Tibial nerve (tissue), 4 donors: ENCODE data around the gene CDK18. TPM values are rescaled to one million over a fixed set of nuclear protein-coding genes. Genes with fewer than 3 reads are reported as not detected.

Experiments used
- DNase-seq, 2 donors: peaks; one replicate each; pipeline ENCODE4 v3.0.0-alpha.2; 2019; ENCODE audit warnings: low spot score in 2 of 2
- H3K27ac ChIP-seq, 4 donors: fragments of 200-600 bp; sonication (generic) in 3 of 4; one replicate each; pipeline ENCODE4 v1.5.1; 2017 to 2019; ENCODE audit warnings: mild to moderate bottlenecking in 1 of 4
- H3K27me3 ChIP-seq, 2 donors: fragments of 200-600 bp; sonication (generic) in 1 of 2; one replicate each; pipeline versions ENCODE4 v1.5.1 to v1.6.0; 2017 to 2019
- H3K36me3 ChIP-seq, 3 donors: fragments of 200-600 bp; sonication (generic); one replicate each; pipeline ENCODE4 v1.5.1; 2018 to 2019
- H3K4me1 ChIP-seq, 4 donors: fragments of 200-600 bp; sonication (generic) in 3 of 4; one replicate each; pipeline ENCODE4 v1.5.1; 2017 to 2019
- H3K4me3 ChIP-seq, 4 donors: fragments of 200-600 bp; sonication (generic) in 3 of 4; one replicate each; pipeline ENCODE4 v1.5.1; 2017 to 2019; ENCODE audit warnings: mild to moderate bottlenecking in 1 of 4, moderate library complexity in 1 of 4
- H3K9me3 ChIP-seq, 4 donors: fragments of 200-600 bp; sonication (generic) in 3 of 4; one replicate each; pipeline ENCODE4 v1.5.1; 2017 to 2019
- EP300 ChIP-seq, 2 donors: sonication (generic); formaldehyde crosslinking; IDR thresholded peaks; one replicate each; pipeline ENCODE4 v1.6.1; 2017; ENCODE audit warnings: antibody characterized with exemption in 2 of 2, mild to moderate bottlenecking in 1 of 2
- POLR2A ChIP-seq, 2 donors: fragments of 450-650 bp; IDR thresholded peaks; one replicate each; pipeline ENCODE4 v1.6.1; 2017; ENCODE audit warnings: antibody characterized with exemption in 2 of 2, mild to moderate bottlenecking in 2 of 2, moderate library complexity in 2 of 2
- WGBS, 2 donors: methylation state at CpG; one replicate each; pipeline ENCODE4 v1.1.5; 2018; 5-methylcytosine and 5-hydroxymethylcytosine counted together
- total RNA-seq, 4 donors: library from RNA; depleted of rRNA; stranded (reverse); fragments of >200 nt; gene quantifications; one replicate each; pipeline ENCODE4 v1.1.0, GENCODE V29; 2016
- TF ChIP-seq, protein P1 (sequence below), 5 experiments: fragments of 200-600 bp in 3 of 5; fragments of 450-650 bp in 2 of 5; sonication (generic) in 3 of 5; IDR thresholded peaks; one replicate each; pipeline ENCODE4 v1.5.1; 2016 to 2019; ENCODE audit warnings: antibody characterized with exemption in 5 of 5, mild to moderate bottlenecking in 3 of 5, moderate library complexity in 2 of 5

The CDK18 gene
- total RNA-seq, 4 donors from 2014 or later = 5.1 to 14.1 (median 7.5) TPM

DNA sequence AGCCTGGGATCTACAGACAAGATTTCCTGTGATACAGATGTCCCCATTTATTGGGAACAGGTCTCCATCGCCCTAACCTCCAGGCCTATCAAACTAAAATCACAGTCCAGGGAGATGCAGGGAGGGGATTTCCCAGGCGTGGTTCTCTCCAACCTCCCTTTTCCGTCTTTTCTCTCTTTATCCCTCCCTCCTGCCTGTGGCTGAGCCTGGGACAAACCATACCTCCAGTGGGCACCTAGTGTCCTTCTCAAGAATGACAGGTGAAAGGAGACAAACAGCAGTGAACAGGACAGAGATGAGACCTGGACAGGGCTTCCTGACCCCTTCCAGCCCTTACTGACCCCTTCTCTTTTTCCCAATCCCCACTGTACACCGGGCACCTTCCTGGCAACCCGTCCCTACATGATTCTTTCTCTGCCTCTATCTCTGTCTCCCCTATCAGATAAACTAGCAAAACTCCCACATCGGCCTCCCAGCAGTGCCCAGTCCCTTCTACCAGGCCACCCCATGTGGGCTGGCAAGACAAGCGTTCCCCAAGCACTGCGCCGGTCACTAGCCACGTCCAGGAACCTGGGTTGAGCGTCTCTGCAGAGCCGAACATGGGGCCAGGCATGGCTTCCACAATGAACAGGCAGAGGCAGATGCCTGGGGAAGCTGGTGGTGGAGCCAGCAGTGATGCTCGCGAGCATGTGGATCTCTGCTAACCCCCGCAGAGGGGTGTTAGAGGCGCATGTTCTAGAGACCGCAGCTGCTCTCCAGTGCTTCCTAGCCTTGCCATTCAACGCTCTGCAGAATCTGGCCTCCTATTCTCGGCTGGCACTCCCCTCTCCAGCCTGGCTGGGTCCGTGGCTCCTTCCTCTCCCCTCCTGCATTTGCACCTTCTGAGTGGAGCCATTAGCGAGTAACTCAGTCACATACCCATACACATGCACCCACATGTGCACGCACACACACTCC is 72.6 kb downstream of the CDK18 start:
- Histone ChIP-seq H3K4me3 (no peak overlapping the region), H3K4me1 (no peaks in the 10 kb centered on the region), H3K9me3 (no peaks in the 10 kb centered on the region), H3K27ac (no peak overlapping the region), H3K27me3 (peaks cover 0 to 34% of the 10 kb centered on the region in 2 donors), H3K36me3 (no peaks in the 10 kb centered on the region)
- WGBS, 2 donors = 75 to 79% methylated on average over 22 of the region's 22 CpGs
- TF ChIP-seq EP300 (IDR thresholded peaks at IDR 0.05) = no peak
- no peak for TF ChIP-seq POLR2A (IDR thresholded peaks at IDR 0.05)
- TF ChIP-seq, protein P1, sequence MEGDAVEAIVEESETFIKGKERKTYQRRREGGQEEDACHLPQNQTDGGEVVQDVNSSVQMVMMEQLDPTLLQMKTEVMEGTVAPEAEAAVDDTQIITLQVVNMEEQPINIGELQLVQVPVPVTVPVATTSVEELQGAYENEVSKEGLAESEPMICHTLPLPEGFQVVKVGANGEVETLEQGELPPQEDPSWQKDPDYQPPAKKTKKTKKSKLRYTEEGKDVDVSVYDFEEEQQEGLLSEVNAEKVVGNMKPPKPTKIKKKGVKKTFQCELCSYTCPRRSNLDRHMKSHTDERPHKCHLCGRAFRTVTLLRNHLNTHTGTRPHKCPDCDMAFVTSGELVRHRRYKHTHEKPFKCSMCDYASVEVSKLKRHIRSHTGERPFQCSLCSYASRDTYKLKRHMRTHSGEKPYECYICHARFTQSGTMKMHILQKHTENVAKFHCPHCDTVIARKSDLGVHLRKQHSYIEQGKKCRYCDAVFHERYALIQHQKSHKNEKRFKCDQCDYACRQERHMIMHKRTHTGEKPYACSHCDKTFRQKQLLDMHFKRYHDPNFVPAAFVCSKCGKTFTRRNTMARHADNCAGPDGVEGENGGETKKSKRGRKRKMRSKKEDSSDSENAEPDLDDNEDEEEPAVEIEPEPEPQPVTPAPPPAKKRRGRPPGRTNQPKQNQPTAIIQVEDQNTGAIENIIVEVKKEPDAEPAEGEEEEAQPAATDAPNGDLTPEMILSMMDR (IDR thresholded peaks at IDR 0.05) = no peak
- DNase-seq = no peak

DNA sequence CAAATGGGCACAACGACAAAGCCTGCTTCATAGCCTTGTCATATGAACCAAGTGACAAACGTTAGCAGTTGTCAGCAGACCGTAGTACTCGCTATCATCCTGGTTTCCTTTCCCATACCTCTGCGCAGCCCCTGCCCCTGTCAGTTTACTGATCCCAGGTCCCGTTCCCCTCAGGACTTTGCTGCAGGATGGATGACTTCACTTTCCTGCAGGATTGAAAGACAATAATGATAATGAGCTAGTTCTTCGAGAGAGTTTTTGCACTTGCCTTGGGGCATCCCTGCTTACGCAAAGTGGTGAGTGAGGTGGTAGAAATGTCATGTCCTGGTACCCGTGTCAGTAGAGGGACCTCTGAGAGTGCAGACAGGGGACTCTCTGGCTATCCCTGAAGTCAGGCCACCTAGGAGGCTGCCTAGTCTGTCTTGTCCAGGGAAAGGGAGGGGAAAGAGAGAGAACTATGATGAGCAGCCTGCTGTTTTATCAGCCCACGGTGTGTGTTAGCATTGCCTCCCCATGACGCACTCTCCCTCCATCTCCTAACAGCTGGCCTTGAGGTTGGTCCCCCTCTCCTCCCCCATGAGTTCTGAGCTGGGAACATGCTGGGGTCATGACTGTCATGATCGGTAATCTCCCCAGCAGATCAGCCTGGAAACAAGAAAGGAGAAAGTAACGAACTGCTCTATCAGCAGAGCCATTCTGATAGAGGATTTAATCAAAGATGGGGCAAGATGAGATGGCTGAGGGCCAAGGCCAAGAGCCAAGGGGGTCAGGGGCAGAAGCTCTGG is 73.6 kb downstream of the CDK18 start:
- Histone ChIP-seq H3K4me3 (no peak overlapping the region), H3K9me3 (no peaks in the 10 kb centered on the region), H3K4me1 (peaks cover 0 to 5% (median 0%) of the 10 kb centered on the region in 4 donors), H3K36me3 (no peaks in the 10 kb centered on the region), H3K27me3 (peaks cover 0 to 26% of the 10 kb centered on the region in 2 donors), H3K27ac (no peak overlapping the region)
- DNase-seq = no peak
- TF ChIP-seq EP300 (IDR thresholded peaks at IDR 0.05) (no peak), POLR2A (IDR thresholded peaks at IDR 0.05) (no peak)
- TF ChIP-seq, protein P1 (IDR thresholded peaks at IDR 0.05) = no peak
- WGBS, 2 donors = 49 to 53% methylated on average over 13 of the region's 13 CpGs

- no peak for DNase-seq
- no peaks in the 10 kb centered on the region for H3K9me3 ChIP-seq
- peaks cover 0 to 5% (median 0%) of the 10 kb centered on the region in 4 donors for H3K4me1 ChIP-seq
- H3K4me3 ChIP-seq = no peak overlapping the region
- H3K36me3 ChIP-seq = no peaks in the 10 kb centered on the region
- H3K27me3 ChIP-seq = peaks cover 0 to 26% of the 10 kb centered on the region in 2 donors
- no peak for TF ChIP-seq POLR2A (IDR thresholded peaks at IDR 0.05)
- TF ChIP-seq EP300 (IDR thresholded peaks at IDR 0.05) = no peak
- TF ChIP-seq, protein P1 (IDR thresholded peaks at IDR 0.05) = no peak
- 78 to 83% methylated on average over 9 of the region's 9 CpGs for WGBS, 2 donors
- no peak overlapping the region for H3K27ac ChIP-seq
These were observed 74.5 kb downstream of the CDK18 start for GRCh38 chr1:205578780-205579571.

- no peak overlapping the region for H3K4me3 ChIP-seq
- H3K27ac ChIP-seq = no peak overlapping the region
- peaks cover 0 to 26% of the 10 kb centered on the region in 2 donors for H3K27me3 ChIP-seq
- H3K36me3 ChIP-seq = no peaks in the 10 kb centered on the region
- DNase-seq = no peak
- H3K4me1 ChIP-seq = peaks cover 0 to 5% (median 0%) of the 10 kb centered on the region in 4 donors
- no peaks in the 10 kb centered on the region for H3K9me3 ChIP-seq
- TF ChIP-seq EP300 (IDR thresholded peaks at IDR 0.05) = no peak
- TF ChIP-seq POLR2A (IDR thresholded peaks at IDR 0.05) = no peak
- TF ChIP-seq, protein P1 (IDR thresholded peaks at IDR 0.05) = no peak
- 92 to 93% methylated on average over 12 of the region's 12 CpGs for WGBS, 2 donors
These were observed 75.2 kb downstream of the CDK18 start for GRCh38 chr1:205579711-205580110.
